HepG2 (cell line): Measurements from ENCODE around the gene CPNE1. TPM values are rescaled to one million over a fixed set of nuclear protein-coding genes. Genes with fewer than 3 reads are reported as not detected.
A peak's percentile ranks its signal among the peaks of the same experiment; 100 is the strongest.

Source experiments
- BRD4 ChIP-seq: sonication (generic); formaldehyde crosslinking; IDR thresholded peaks from 2 replicates; pipeline ENCODE4 v1.4.0; 2020; ENCODE audit warnings: missing genetic modification reagents
- CEBPB ChIP-seq: IDR thresholded peaks from 2 replicates; pipeline ENCODE4 v1.6.1; 2011; ENCODE audit warnings: low read depth, low read length, improper control_type of control experiment, borderline replicate concordance
- DMAP1 ChIP-seq: IDR thresholded peaks from 2 replicates; pipeline ENCODE4 v1.6.1; 2016
- FOSL2 ChIP-seq: sonication (generic); formaldehyde crosslinking; IDR thresholded peaks from 2 replicates; pipeline ENCODE4 v1.4.0; 2020; ENCODE audit warnings: missing genetic modification reagents
- GLMP ChIP-seq: sonication (generic); formaldehyde crosslinking; IDR thresholded peaks from 2 replicates; pipeline ENCODE4 v1.9.0; 2021; ENCODE audit warnings: missing genetic modification reagents, mild to moderate bottlenecking, borderline replicate concordance
- HNF4A ChIP-seq: sonication (generic); formaldehyde crosslinking; IDR thresholded peaks from 2 replicates; pipeline ENCODE4 v1.4.0; 2020; ENCODE audit warnings: missing genetic modification reagents
- MEF2D ChIP-seq: sonication (generic); formaldehyde crosslinking; IDR thresholded peaks from 2 replicates; pipeline ENCODE4 v1.5.1; 2020; ENCODE audit warnings: mild to moderate bottlenecking, missing genetic modification reagents
- NCOA5 ChIP-seq: sonication (generic); formaldehyde crosslinking; IDR thresholded peaks from 2 replicates; pipeline ENCODE4 v1.4.0; 2020; ENCODE audit warnings: missing genetic modification reagents
- NFKBIZ ChIP-seq: IDR thresholded peaks from 2 replicates; pipeline ENCODE4 v1.6.1; 2018; ENCODE audit warnings: missing genetic modification reagents, missing compliant biosample characterization
- PHF5A ChIP-seq: IDR thresholded peaks from one replicate; pipeline ENCODE4 v1.6.1; 2018; ENCODE audit warnings: low read depth, missing genetic modification reagents; ENCODE audit not compliant: unreplicated experiment
- RBM22 ChIP-seq: fragments of 200-400 bp; formaldehyde crosslinking; optimal IDR thresholded peaks from 2 replicates; pipeline ENCODE3; 2017; ENCODE audit warnings: mild to moderate bottlenecking, low read length, moderate library complexity
- REL ChIP-seq: sonication (generic); formaldehyde crosslinking; conservative IDR thresholded peaks from 2 replicates; pipeline ENCODE4 v1.8.0; 2022; ENCODE audit warnings: mild to moderate bottlenecking, missing genetic modification reagents, moderate library complexity
- REPIN1 ChIP-seq: sonication (generic); formaldehyde crosslinking; IDR thresholded peaks from 2 replicates; pipeline ENCODE4 v1.8.0; 2022; ENCODE audit warnings: missing genetic modification reagents, low read depth, mild to moderate bottlenecking, borderline replicate concordance
- RFX5 ChIP-seq: IDR thresholded peaks from 2 replicates; pipeline ENCODE4 v1.6.1; 2011; ENCODE audit warnings: low read depth, low read length, improper control_type of control experiment
- RFXAP ChIP-seq: sonication (generic); formaldehyde crosslinking; IDR thresholded peaks from 2 replicates; pipeline ENCODE4 v1.4.0; 2020; ENCODE audit warnings: missing genetic modification reagents, borderline replicate concordance
- SIX4 ChIP-seq: sonication (generic); formaldehyde crosslinking; IDR thresholded peaks from 2 replicates; pipeline ENCODE4 v1.4.0; 2020; ENCODE audit warnings: missing genetic modification reagents
- ZBTB3 ChIP-seq: sonication (generic); formaldehyde crosslinking; IDR thresholded peaks from 2 replicates; pipeline ENCODE4 v1.4.0; 2020; ENCODE audit warnings: low read depth, mild to moderate bottlenecking, moderate library complexity, missing genetic modification reagents, borderline replicate concordance
- ZNF292 ChIP-seq: sonication (generic); formaldehyde crosslinking; IDR thresholded peaks from 2 replicates; pipeline ENCODE4 v1.8.1; 2022; ENCODE audit warnings: mild to moderate bottlenecking, low read depth, missing genetic modification reagents, borderline replicate concordance
- ZNF317 ChIP-seq: sonication (generic); formaldehyde crosslinking; IDR thresholded peaks from 2 replicates; pipeline ENCODE4 v1.5.0; 2020; ENCODE audit warnings: mild to moderate bottlenecking, missing genetic modification reagents
- ZNF34 ChIP-seq: sonication (generic); formaldehyde crosslinking; IDR thresholded peaks from 2 replicates; pipeline ENCODE4 v1.4.0; 2020; ENCODE audit warnings: mild to moderate bottlenecking, missing genetic modification reagents, borderline replicate concordance
- ZNF407 ChIP-seq: sonication (generic); formaldehyde crosslinking; IDR thresholded peaks from one replicate; pipeline ENCODE4 v1.5.1; 2020; ENCODE audit warnings: mild to moderate bottlenecking, missing genetic modification reagents; ENCODE audit errors: not compliant biosample characterization
- ZNF564 ChIP-seq: sonication (generic); formaldehyde crosslinking; IDR thresholded peaks from 2 replicates; pipeline ENCODE4 v1.8.1; 2023; ENCODE audit warnings: mild to moderate bottlenecking, missing genetic modification reagents
- ZNF761 ChIP-seq: sonication (generic); formaldehyde crosslinking; conservative IDR thresholded peaks from 2 replicates; pipeline ENCODE4 v1.4.0; 2020; ENCODE audit warnings: mild to moderate bottlenecking, missing genetic modification reagents
- ZNF891 ChIP-seq: sonication (generic); formaldehyde crosslinking; IDR thresholded peaks from 2 replicates; pipeline ENCODE4 v1.5.0; 2020; ENCODE audit warnings: mild to moderate bottlenecking, missing genetic modification reagents
- ZSCAN29 ChIP-seq: sonication (generic); formaldehyde crosslinking; conservative IDR thresholded peaks from 2 replicates; pipeline ENCODE4 v1.4.0; 2020; ENCODE audit warnings: mild to moderate bottlenecking, missing genetic modification reagents
- polyA plus RNA-seq, 8 experiments: library from polyadenylated mRNA; depleted of rRNA in 3 of 8; stranded (reverse) in 7 of 8; unstranded in 1 of 8; fragments of >200 nt; fragmentation: Illumina TruSeq in 4 of 8; extraction: Trizol in 4 of 8; gene quantifications; 2 replicates each; pipeline versions ENCODE4 v1.2.1 to v1.2.3, GENCODE V29; 2011 to 2016; ENCODE audit warnings: low read depth in 4 of 8, missing spikeins in 1 of 8, mixed read lengths in 1 of 8; ENCODE audit not compliant: insufficient read depth in 1 of 8
- total RNA-seq, 5 experiments: library from RNA; depleted of rRNA; stranded (reverse); fragments of >200 nt; fragmentation: Illumina TruSeq; extraction: Trizol; gene quantifications; 2 replicates each; pipeline ENCODE4 v1.2.3, GENCODE V29; 2016; ENCODE audit warnings: low read depth in 1 of 5

CPNE1 gene
- total and polyA plus RNA-seq, 2 of the 13 experiments (the other 11 are each of a cell fraction or from before 2014, with no cell fraction given), result 408 to 431 TPM

DNA sequence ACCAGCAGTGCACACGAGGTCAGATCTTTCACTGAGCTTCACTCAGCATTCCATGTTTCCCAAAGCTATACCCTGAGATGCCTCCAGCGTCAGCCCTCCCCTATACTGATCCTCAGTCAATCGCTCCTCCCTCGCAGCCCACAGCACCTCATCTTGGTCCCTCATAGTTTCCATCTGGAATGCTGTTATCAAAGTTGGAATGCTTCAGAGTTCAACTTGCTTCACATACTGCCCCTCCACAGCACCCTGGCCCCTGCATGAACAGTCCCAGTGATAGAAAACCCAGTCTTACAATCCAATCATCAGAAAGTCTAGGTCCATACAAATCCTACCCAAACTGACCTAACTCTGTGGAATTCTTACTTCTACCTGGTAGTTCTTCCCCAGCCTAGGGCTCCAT, 29.0 kb downstream of the CPNE1 start (continued):
- TF ChIP-seq ZNF407 (peak; percentile 43), GLMP (CRISPR knock-in tag) (no peak), PHF5A (CRISPR knock-in tag) (no peak), ZSCAN29 (CRISPR knock-in tag) (no peak), ZNF891 (no peak), BRD4 (CRISPR knock-in tag) (no peak), DMAP1 (CRISPR knock-in tag) (no peak), RFX5 (no peak), ZNF317 (no peak), ZNF292 (CRISPR knock-in tag) (peak; percentile 10; the same call in 1 of the 2 replicates), ZNF761 (CRISPR knock-in tag) (no peak), ZNF564 (no peak), ZNF34 (0 out of 2 replicates have a peak, but pooled peaks have one; percentile 23), REL (CRISPR knock-in tag) (no peak), ZBTB3 (no peak), MEF2D (CRISPR knock-in tag) (peak; percentile 47; the same call in 1 of the 2 replicates), REPIN1 (CRISPR knock-in tag) (no peak), FOSL2 (CRISPR knock-in tag) (no peak), CEBPB (peak; percentile 66; the same call in 1 of the 2 replicates), RFXAP (CRISPR knock-in tag) (no peak), NFKBIZ (CRISPR knock-in tag) (no peak), SIX4 (no peak), RBM22 (peak; percentile 66), HNF4A (CRISPR knock-in tag) (peak; percentile 50; the same call in 1 of the 2 replicates), NCOA5 (CRISPR knock-in tag) (no peak)
